Measurements from ENCODE around the gene MTERF4. TPM values are rescaled to one million over a fixed set of nuclear protein-coding genes. Genes with fewer than 3 reads are reported as not detected.

The MTERF4 gene
- total RNA-seq, 1 donor from 2014 or later = 9.7 TPM

- no peak overlapping the region for H3K4me3 ChIP-seq (ENCODE audit: low read depth, low read length)
- DNase-seq (ENCODE audit: low read depth) = no peak
- TF ChIP-seq CTCF (conservative IDR thresholded peaks at IDR 0.05; ENCODE audit: low read depth, low read length) = no peak
Measured at GRCh38 chr2:241081190-241081642, 20.9 kb downstream of the MTERF4 start.

GRCh38 chr2:241080405-241081189 lies 21.5 kb downstream of the MTERF4 start:
- no peak for TF ChIP-seq CTCF (conservative IDR thresholded peaks at IDR 0.05; ENCODE audit: low read depth, low read length)
- H3K4me3 ChIP-seq (ENCODE audit: low read depth, low read length) = no peak overlapping the region
- no peak for DNase-seq (ENCODE audit: low read depth)

- no peak for TF ChIP-seq CTCF (conservative IDR thresholded peaks at IDR 0.05; ENCODE audit: low read depth, low read length)
- no peak for DNase-seq (ENCODE audit: low read depth)
- H3K4me3 ChIP-seq (ENCODE audit: low read depth, low read length) = no peak overlapping the region
Measured at GRCh38 chr2:241074901-241075540, 27.1 kb downstream of the MTERF4 start.

GRCh38 chr2:241074065-241074818 lies 27.8 kb downstream of the MTERF4 start:
- no peak for DNase-seq (ENCODE audit: low read depth)
- TF ChIP-seq CTCF (conservative IDR thresholded peaks at IDR 0.05; ENCODE audit: low read depth, low read length) = no peak

GRCh38 chr2:241073166-241074064 lies 28.7 kb downstream of the MTERF4 start:
- TF ChIP-seq CTCF (conservative IDR thresholded peaks at IDR 0.05; ENCODE audit: low read depth, low read length) = no peak
- no peak overlapping the region for H3K4me3 ChIP-seq (ENCODE audit: low read depth, low read length)
- no peak for DNase-seq (ENCODE audit: low read depth)

More at GRCh38 chr2:241074065-241074818, 27.8 kb downstream of the MTERF4 start:
- no peak overlapping the region for H3K4me3 ChIP-seq (ENCODE audit: low read depth, low read length)

- H3K4me3 ChIP-seq (ENCODE audit: low read depth, low read length) = no peak overlapping the region
- no peak for DNase-seq (ENCODE audit: low read depth)
- no peak for TF ChIP-seq CTCF (conservative IDR thresholded peaks at IDR 0.05; ENCODE audit: low read depth, low read length)
Measured at GRCh38 chr2:241072553-241073165, 29.4 kb downstream of the MTERF4 start.

All from epithelial cell of proximal tubule (primary cell).